Activated CD4-positive, alpha-beta T cell treated with anti-CD3 and anti-CD28 coated beads, Interleukin-2, amount 50 U/mL, for 48 hours (primary cell): ENCODE data around the gene NLRP10.
A peak's percentile ranks its signal among the peaks of the same experiment; 100 is the strongest.
"Not testable (repeated sequence)": the region's sequence is repeated elsewhere in the genome, so short reads cannot be mapped to it uniquely, and the experiment has no call there.

Source experiments
- DNase-seq, 2 experiments: peaks; one replicate each; pipeline ENCODE4 v3.0.0-alpha.2; 2020

Gene NLRP10

GRCh38 chr11:7965386-7965785, at the start of gene NLRP10:
TSS of gene NLRP10 (minus strand) at chr11:7965447. CDS start at chr11:7963495, 1,952 bp downstream.
- DNase-seq, result no peak

- no peak for DNase-seq
Measured at GRCh38 chr11:8013833-8014232, 48.6 kb upstream of the NLRP10 start.

GRCh38 chr11:8011981-8012444, 46.8 kb upstream of the NLRP10 start:
- DNase-seq, result no peak

GRCh38 chr11:8011371-8011770, 46.1 kb upstream of the NLRP10 start:
- no peak for DNase-seq

- no peak for DNase-seq
Measured at GRCh38 chr11:8009856-8010255, 44.6 kb upstream of the NLRP10 start.

- DNase-seq, result no peak
Measured at GRCh38 chr11:8008212-8008611, 43.0 kb upstream of the NLRP10 start.

- DNase-seq, result peak; percentile 52 to 60
Measured at GRCh38 chr11:8006349-8006977, 41.2 kb upstream of the NLRP10 start.

- DNase-seq, result no peak
Measured at GRCh38 chr11:8005556-8005955, 40.3 kb upstream of the NLRP10 start.

GRCh38 chr11:8004008-8004407, 38.8 kb upstream of the NLRP10 start:
- DNase-seq, result no peak

- no peak for DNase-seq
Measured at GRCh38 chr11:8003187-8003586, 37.9 kb upstream of the NLRP10 start.

- no peak for DNase-seq
Measured at GRCh38 chr11:8002676-8003075, 37.4 kb upstream of the NLRP10 start.

- no peak for DNase-seq
Measured at GRCh38 chr11:8000390-8000789, 35.1 kb upstream of the NLRP10 start.

GRCh38 chr11:7999795-8000194, 34.5 kb upstream of the NLRP10 start:
- DNase-seq, result no peak

GRCh38 chr11:7994581-7995278, 29.5 kb upstream of the NLRP10 start:
- no peak for DNase-seq

GRCh38 chr11:7987560-7987883, 22.3 kb upstream of the NLRP10 start:
- DNase-seq, result not testable (repeated sequence)

- peak; percentile 85 to 88 for DNase-seq
Measured at GRCh38 chr11:7986768-7987559, 21.7 kb upstream of the NLRP10 start, which contains the start of gene EIF3F. TSS of gene EIF3F (plus strand) at chr11:7987337. CDS start at chr11:7987353, 16 bp downstream.

- DNase-seq, result no peak
Measured at GRCh38 chr11:7983832-7984590, 18.8 kb upstream of the NLRP10 start.

GRCh38 chr11:7982582-7983119, 17.4 kb upstream of the NLRP10 start:
- DNase-seq, result no peak

GRCh38 chr11:7981619-7982157, 16.4 kb upstream of the NLRP10 start:
- DNase-seq, result no peak

GRCh38 chr11:7977232-7977917, 12.1 kb upstream of the NLRP10 start:
- DNase-seq, result no peak

GRCh38 chr11:7974668-7975067, 9.4 kb upstream of the NLRP10 start:
- DNase-seq, result no peak

GRCh38 chr11:7973011-7973410, 7.8 kb upstream of the NLRP10 start:
- no peak for DNase-seq
